ENCODE data around the gene C10orf71.

DNA sequence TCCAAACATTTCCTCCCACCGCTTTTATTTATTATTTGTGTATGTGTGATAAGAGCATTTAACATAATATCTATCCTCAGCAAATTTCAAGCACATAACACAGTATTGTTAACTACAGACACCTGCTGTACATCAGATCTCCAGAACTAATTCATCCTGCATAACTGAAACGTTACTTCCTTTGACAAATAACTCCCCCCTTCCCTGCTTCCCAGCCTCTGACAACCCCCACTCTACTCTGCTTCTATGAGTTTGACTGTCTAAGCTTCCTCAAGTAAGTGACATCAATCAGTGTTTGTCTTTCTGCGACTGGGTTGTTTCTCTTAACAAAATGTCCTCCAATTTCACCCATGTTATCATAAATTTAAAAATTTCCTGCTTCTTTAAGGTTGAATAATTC is 22.1 kb downstream of the C10orf71 start:
- TF ChIP-seq, protein P1, sequence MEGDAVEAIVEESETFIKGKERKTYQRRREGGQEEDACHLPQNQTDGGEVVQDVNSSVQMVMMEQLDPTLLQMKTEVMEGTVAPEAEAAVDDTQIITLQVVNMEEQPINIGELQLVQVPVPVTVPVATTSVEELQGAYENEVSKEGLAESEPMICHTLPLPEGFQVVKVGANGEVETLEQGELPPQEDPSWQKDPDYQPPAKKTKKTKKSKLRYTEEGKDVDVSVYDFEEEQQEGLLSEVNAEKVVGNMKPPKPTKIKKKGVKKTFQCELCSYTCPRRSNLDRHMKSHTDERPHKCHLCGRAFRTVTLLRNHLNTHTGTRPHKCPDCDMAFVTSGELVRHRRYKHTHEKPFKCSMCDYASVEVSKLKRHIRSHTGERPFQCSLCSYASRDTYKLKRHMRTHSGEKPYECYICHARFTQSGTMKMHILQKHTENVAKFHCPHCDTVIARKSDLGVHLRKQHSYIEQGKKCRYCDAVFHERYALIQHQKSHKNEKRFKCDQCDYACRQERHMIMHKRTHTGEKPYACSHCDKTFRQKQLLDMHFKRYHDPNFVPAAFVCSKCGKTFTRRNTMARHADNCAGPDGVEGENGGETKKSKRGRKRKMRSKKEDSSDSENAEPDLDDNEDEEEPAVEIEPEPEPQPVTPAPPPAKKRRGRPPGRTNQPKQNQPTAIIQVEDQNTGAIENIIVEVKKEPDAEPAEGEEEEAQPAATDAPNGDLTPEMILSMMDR (IDR thresholded peaks at IDR 0.05): no peak
- TF ChIP-seq EP300 (IDR thresholded peaks at IDR 0.05; ENCODE audit: borderline replicate concordance in 1 of 2, low read depth in 1 of 2, low read length in 1 of 2) (no peak), EZH2phosphoT487 (IDR thresholded peaks at IDR 0.05; ENCODE audit: borderline replicate concordance, low read depth) (no peak), POLR2AphosphoS5 (IDR thresholded peaks at IDR 0.05; ENCODE audit: low read depth, low read length) (no peak)
- TF ChIP-seq, protein P2, sequence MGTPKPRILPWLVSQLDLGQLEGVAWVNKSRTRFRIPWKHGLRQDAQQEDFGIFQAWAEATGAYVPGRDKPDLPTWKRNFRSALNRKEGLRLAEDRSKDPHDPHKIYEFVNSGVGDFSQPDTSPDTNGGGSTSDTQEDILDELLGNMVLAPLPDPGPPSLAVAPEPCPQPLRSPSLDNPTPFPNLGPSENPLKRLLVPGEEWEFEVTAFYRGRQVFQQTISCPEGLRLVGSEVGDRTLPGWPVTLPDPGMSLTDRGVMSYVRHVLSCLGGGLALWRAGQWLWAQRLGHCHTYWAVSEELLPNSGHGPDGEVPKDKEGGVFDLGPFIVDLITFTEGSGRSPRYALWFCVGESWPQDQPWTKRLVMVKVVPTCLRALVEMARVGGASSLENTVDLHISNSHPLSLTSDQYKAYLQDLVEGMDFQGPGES (IDR thresholded peaks at IDR 0.05; ENCODE audit: low read depth, low read length): no peak
- TF ChIP-seq, protein P3, sequence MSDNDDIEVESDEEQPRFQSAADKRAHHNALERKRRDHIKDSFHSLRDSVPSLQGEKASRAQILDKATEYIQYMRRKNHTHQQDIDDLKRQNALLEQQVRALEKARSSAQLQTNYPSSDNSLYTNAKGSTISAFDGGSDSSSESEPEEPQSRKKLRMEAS (IDR thresholded peaks at IDR 0.05; ENCODE audit: low read depth): no peak

Data from SK-N-SH (cell line).